Progenitor cell of endocrine pancreas (in vitro differentiated cells): Measurements from ENCODE around the gene TREX2. TPM values are rescaled to one million over a fixed set of nuclear protein-coding genes. Genes with fewer than 3 reads are reported as not detected.

Source experiments
- DNase-seq: peaks from one replicate; pipeline ENCODE4 v3.0.0; 2021; ENCODE audit warnings: low spot score; ENCODE audit not compliant: unreplicated experiment
- H3K27ac Mint-ChIP-seq: 2 replicates; pipeline ENCODE4 v1.8.0; 2021; ENCODE audit warnings: mild to moderate bottlenecking, moderate library complexity, mixed read lengths
- H3K27me3 Mint-ChIP-seq: 2 replicates; pipeline ENCODE4 v1.8.0; 2021; ENCODE audit warnings: mixed read lengths
- H3K36me3 Mint-ChIP-seq: 2 replicates; pipeline ENCODE4 v1.8.0; 2022; ENCODE audit warnings: mixed read lengths; ENCODE audit not compliant: insufficient read depth
- H3K4me1 Mint-ChIP-seq: 2 replicates; pipeline ENCODE4 v1.8.0; 2021; ENCODE audit warnings: low read depth, mixed read lengths
- H3K4me3 Mint-ChIP-seq: 2 replicates; pipeline ENCODE4 v1.8.0; 2021; ENCODE audit warnings: low read depth, mild to moderate bottlenecking, moderate library complexity, mixed read lengths
- H3K9me3 Mint-ChIP-seq: 2 replicates; pipeline ENCODE4 v1.8.0; 2021; ENCODE audit warnings: low read depth, mixed read lengths
- CTCF ChIP-seq: fragments of 200-600 bp; sonication (generic); IDR thresholded peaks from one replicate; pipeline ENCODE4 v1.5.0; 2021; ENCODE audit warnings: antibody characterized with exemption, mild to moderate bottlenecking; ENCODE audit not compliant: unreplicated experiment
- total RNA-seq: library from RNA; stranded (reverse); gene quantifications from 2 replicates; pipeline ENCODE4 v1.2.1, GENCODE V29; 2021

The TREX2 gene
- total RNA-seq, 1 donor from 2014 or later, result 0.41 TPM

DNA sequence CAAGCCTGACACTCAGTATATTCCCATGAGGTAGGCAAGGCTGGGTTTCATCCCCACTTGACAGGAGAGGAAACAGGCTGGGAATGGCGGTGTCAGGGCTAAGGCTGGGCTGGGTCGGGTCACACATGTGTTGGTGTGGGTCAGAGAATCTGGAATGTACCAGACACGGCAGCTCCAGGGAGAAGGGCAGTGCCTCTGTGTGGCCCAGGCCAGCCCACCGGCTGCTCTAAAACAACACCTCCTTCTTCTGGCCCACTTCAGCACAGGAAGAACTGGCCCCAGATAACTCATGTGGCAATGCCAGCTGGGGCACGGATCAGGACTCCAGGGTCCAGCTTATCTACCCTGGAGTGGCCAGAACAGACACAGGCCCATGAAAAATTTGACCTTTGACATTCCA lies 18.3 kb upstream of the TREX2 start:
- Mint-ChIP-seq H3K4me3 (no peak overlapping the region), H3K27ac (no peak overlapping the region), H3K27me3 (no peaks in the 10 kb centered on the region), H3K9me3 (peaks cover 6% of the 10 kb centered on the region), H3K36me3 (peaks cover 10% of the 10 kb centered on the region), H3K4me1 (no peaks in the 10 kb centered on the region)
- no peak for DNase-seq
- no peak for TF ChIP-seq CTCF

DNA sequence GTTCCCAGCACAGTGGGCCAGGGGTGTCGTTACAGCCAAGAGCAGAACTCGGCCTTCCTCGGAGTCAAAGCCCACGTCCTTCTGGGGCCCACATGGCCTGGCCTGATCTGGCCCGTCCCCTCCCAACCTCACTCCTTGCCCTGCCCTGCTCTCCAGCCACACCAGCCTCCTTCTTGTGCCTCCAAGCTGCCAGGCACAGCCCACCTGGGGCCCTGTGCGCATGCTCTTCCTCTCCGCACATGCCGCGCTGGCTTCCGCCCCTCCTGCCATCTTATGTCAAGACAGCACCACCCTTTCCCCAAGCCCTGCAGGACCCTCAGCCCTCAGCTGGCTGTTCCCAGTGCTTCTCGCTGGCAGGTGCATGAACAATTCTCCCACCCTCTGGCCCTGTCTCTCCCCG lies 17.7 kb upstream of the TREX2 start:
- no peak overlapping the region for H3K27ac Mint-ChIP-seq
- H3K9me3 Mint-ChIP-seq, result peaks cover 9% of the 10 kb centered on the region
- H3K36me3 Mint-ChIP-seq, result peaks cover 10% of the 10 kb centered on the region
- no peak for DNase-seq
- H3K4me3 Mint-ChIP-seq, result no peak overlapping the region
- no peak for TF ChIP-seq CTCF
- no peaks in the 10 kb centered on the region for H3K4me1 Mint-ChIP-seq
- no peaks in the 10 kb centered on the region for H3K27me3 Mint-ChIP-seq

DNA sequence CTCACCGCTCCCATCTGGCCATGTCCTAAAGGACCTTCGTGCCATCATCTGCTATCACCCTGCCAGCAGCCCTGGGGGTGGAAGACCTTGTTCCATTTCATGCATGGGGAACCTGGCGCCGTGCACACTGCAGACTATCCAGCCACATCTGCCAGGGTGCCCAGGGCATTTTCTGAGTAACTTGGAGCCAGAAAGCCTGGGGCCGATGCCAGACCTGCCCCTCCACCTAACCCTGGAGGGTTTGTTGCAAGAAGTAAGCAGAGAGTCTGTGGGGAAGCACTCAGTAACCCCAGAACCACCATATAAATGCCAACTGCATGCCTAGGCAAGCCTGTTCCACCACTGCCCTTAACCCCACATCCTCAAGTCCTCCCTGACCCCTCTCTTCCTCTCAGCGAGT lies 17.2 kb upstream of the TREX2 start:
- no peak for TF ChIP-seq CTCF
- H3K4me1 Mint-ChIP-seq, result no peaks in the 10 kb centered on the region
- no peak overlapping the region for H3K27ac Mint-ChIP-seq
- no peak overlapping the region for H3K4me3 Mint-ChIP-seq
- H3K9me3 Mint-ChIP-seq, result peaks cover 9% of the 10 kb centered on the region
- no peaks in the 10 kb centered on the region for H3K27me3 Mint-ChIP-seq
- H3K36me3 Mint-ChIP-seq, result peaks cover 10% of the 10 kb centered on the region
- no peak for DNase-seq

DNA sequence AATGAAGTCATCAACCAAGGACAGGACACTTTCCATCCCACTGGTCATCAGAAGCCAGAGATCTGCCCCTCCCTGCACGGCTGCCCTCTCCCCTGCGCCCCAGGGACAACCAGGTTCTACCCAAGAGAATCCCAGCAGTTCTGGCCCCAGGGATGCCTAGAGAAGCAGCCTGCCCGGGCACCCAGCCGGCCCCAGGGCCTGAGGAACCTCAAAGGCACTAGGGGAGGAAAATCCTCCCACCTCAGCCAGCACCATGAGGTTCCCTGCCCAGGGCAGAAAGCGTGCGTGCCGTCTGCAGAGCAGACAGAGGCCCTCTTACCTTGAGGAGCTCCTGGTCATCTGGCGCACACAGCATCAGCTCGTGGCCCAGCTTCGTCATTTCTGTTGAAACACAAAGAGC lies 16.4 kb upstream of the TREX2 start:
- Mint-ChIP-seq H3K9me3 (peaks cover 9% of the 10 kb centered on the region), H3K36me3 (peaks cover 10% of the 10 kb centered on the region), H3K4me1 (no peaks in the 10 kb centered on the region), H3K4me3 (no peak overlapping the region), H3K27ac (no peak overlapping the region), H3K27me3 (no peaks in the 10 kb centered on the region)
- TF ChIP-seq CTCF, result no peak
- DNase-seq, result no peak

GRCh38 chrX:153460826-153461225 lies 15.0 kb upstream of the TREX2 start:
- Mint-ChIP-seq H3K27me3 (no peaks in the 10 kb centered on the region), H3K4me3 (no peak overlapping the region), H3K9me3 (peaks cover 9% of the 10 kb centered on the region), H3K36me3 (peaks cover 10% of the 10 kb centered on the region), H3K4me1 (no peaks in the 10 kb centered on the region), H3K27ac (no peak overlapping the region)
- peak; percentile 65 for TF ChIP-seq CTCF
- DNase-seq, result peak; percentile 49
